ENCODE measurements around the gene OR1L6.

GRCh38 chr9:122723690-122724089, 18.4 kb upstream of the OR1L6 start, which contains the start of gene OR1L4:
- TF ChIP-seq SIN3A (IDR thresholded peaks at IDR 0.05; ENCODE audit: borderline replicate concordance, low read depth, low read length) (no peak), JUN (CRISPR knock-in tag; IDR thresholded peaks at IDR 0.05) (no peak)

All from HepG2 (cell line).